Measurements from ENCODE around the gene PTPRR. TPM values are rescaled to one million over a fixed set of nuclear protein-coding genes. Genes with fewer than 3 reads are reported as not detected.

PTPRR gene
- total and polyA plus RNA-seq, 2 donors (not counting 3 experiments of a cell fraction or from before 2014, with no cell fraction given) = 0.46 to 1.1 TPM

GRCh38 chr12:70695361-70696023 lies 225.0 kb downstream of the PTPRR start:
- POLR2A ChIA-PET = no interaction called here
- no peak for FAIRE-seq

More at GRCh38 chr12:70695361-70696023, 225.0 kb downstream of the PTPRR start:
- H3K9me3 ChIP-seq (replicated peaks; ENCODE audit: control insufficient read depth, insufficient read depth, low read length) = no peaks in the 10 kb centered on the region
- no peak overlapping the region for H3K9ac ChIP-seq (replicated peaks; ENCODE audit: extremely low read depth, insufficient read depth, low read length)
- H3K4me1 ChIP-seq (ENCODE audit: control insufficient read depth, extremely low read depth, insufficient read depth, low read length) = peaks cover 18% of the 10 kb centered on the region
- no peaks in the 10 kb centered on the region for H3K9me1 ChIP-seq (replicated peaks; ENCODE audit: control insufficient read depth, extremely low read depth, insufficient read depth, low read length)
- intact Hi-C loops (cut with micrococcal nuclease) (no loop called here), dilution Hi-C loops (cut with MboI; ENCODE audit: extremely low pct_ligation_motif_present, low sequenced_read_pairs) (no loop called here)
- H3K27ac ChIP-seq (ENCODE audit: insufficient read depth, low read depth, low read length) = no peak overlapping the region
- H3K4me2 ChIP-seq (ENCODE audit: insufficient read depth, low read length) = no peak overlapping the region
- H3K79me2 ChIP-seq (ENCODE audit: control insufficient read depth, insufficient read depth, low read length) = no peaks in the 10 kb centered on the region
- H4K20me1 ChIP-seq (replicated peaks; ENCODE audit: control insufficient read depth, extremely low read depth, insufficient read depth, low read length) = no peaks in the 10 kb centered on the region
- H3K4me3 ChIP-seq (replicated peaks in 1 of 3; ENCODE audit: insufficient read depth in 1 of 3, low read depth in 1 of 3, low read length in 3 of 3) = no peak overlapping the region
- BruUV-seq (replicated peaks) = no TSS peak
- H3K27me3 ChIP-seq (ENCODE audit: control insufficient read depth in 2 of 2, insufficient read depth in 2 of 2, low read length in 2 of 2) = no peaks in the 10 kb centered on the region
- no peak overlapping the region for H2AFZ ChIP-seq (ENCODE audit: low read depth, low read length)
- peak; percentile 32 for TF ChIP-seq JUN (IDR thresholded peaks at IDR 0.05; ENCODE audit: borderline replicate concordance, insufficient read depth, insufficient read length, low read depth)
- no peak for TF ChIP-seq POLR2AphosphoS5 (IDR thresholded peaks at IDR 0.05; ENCODE audit: insufficient read depth, low read depth, low read length)
- no peak for TF ChIP-seq EZH2 (IDR thresholded peaks at IDR 0.05; ENCODE audit: borderline replicate concordance, low read depth, low read length, severe bottlenecking)
- peak; percentile 15 for TF ChIP-seq GATA2 (IDR thresholded peaks at IDR 0.05; ENCODE audit: insufficient read depth, insufficient read length, low read depth, low read length)
- TF ChIP-seq, protein P1, sequence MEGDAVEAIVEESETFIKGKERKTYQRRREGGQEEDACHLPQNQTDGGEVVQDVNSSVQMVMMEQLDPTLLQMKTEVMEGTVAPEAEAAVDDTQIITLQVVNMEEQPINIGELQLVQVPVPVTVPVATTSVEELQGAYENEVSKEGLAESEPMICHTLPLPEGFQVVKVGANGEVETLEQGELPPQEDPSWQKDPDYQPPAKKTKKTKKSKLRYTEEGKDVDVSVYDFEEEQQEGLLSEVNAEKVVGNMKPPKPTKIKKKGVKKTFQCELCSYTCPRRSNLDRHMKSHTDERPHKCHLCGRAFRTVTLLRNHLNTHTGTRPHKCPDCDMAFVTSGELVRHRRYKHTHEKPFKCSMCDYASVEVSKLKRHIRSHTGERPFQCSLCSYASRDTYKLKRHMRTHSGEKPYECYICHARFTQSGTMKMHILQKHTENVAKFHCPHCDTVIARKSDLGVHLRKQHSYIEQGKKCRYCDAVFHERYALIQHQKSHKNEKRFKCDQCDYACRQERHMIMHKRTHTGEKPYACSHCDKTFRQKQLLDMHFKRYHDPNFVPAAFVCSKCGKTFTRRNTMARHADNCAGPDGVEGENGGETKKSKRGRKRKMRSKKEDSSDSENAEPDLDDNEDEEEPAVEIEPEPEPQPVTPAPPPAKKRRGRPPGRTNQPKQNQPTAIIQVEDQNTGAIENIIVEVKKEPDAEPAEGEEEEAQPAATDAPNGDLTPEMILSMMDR (IDR thresholded peaks at IDR 0.05; ENCODE audit: extremely low read depth in 1 of 2, insufficient read depth in 1 of 2, low read depth in 1 of 2, low read length in 2 of 2) = no peak
- no peaks in the 10 kb centered on the region for H3K36me3 ChIP-seq (ENCODE audit: control insufficient read depth in 2 of 2, extremely low read depth in 1 of 2, insufficient read depth in 2 of 2, low read length in 2 of 2)
- DNase-seq (ENCODE audit: low read depth, low spot score) = peak; percentile 49
- CTCF ChIA-PET = interaction anchor here (2.8 kb wide), 1 partner anchor 60 kb away, joined by 9 read pairs; no protein-coding TSS in a partner anchor
